ENCODE results near the gene ELL.
"Not testable (repeated sequence)": the region's sequence is repeated elsewhere in the genome, so short reads cannot be mapped to it uniquely, and the experiment has no call there.

The ELL gene

GRCh38 chr19:18521692-18522123, at the start of gene ELL:
Gene ELL (minus strand): TSS chr19:18522070. CDS start chr19:18522055, 15 bp downstream.
- no peak for DNase-seq (ENCODE audit: low spot score)

DNA sequence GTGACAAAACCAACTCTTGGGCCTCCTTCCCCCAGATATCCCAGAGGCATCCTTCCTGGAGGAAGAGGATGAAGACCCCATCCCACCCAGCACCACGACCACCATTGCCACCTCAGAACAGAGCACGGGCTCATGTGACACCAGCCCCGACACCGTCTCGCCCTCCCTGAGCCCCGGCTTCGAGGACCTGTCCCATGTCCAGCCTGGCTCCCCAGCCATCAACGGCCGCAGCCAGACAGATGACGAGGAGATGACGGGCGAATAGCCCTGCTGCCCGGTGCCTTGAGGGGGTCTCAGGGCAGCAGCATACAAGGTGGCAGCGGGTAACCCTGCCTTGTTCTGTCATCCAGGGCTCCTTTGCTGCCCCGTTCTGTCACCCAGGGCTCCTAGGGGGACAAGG, 46.5 kb upstream of the ELL start:
- no peak for DNase-seq (ENCODE audit: low spot score)

DNA sequence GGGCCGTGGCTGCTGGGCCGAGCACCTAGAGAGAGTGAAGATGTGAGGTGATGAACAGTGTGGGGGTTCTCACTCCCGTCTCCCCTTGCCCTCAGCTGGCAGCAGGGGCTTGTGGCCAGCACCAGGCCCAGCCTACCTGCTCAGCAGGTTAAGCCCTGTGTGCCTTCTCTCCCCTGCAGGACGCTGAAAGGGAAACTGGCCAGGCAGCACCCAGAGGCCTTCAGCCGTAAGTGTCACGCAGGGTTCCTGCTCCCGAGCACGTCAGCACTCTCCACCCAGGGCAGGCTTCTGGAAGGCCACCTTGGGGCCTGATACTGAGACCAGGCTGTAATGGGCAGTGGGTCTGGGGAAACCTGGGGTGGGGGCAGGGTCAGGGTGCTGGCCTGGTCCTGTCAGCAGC, 45.1 kb upstream of the ELL start:
- no peak for DNase-seq (ENCODE audit: low spot score)

DNA sequence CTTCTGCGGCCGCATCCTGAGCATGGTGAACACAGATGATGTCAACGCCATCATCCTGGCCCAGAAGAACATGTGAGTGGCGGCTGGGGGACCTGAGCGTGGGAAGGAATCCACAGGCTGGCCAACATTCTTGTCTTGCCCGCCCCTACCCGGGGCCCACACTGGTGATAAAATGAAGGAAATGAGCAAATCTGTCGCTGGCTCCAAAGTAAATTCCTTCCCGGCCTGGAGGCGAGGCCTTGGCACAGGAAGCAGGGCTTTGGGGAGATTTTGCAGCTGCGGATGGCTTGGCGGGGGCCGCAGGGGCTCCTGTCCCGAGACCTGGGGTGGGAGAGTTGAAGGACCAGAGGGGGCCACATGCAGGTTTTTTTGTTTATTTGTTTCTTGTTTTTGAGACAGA, 40.2 kb upstream of the ELL start:
- DNase-seq (ENCODE audit: low spot score) = no peak

GRCh38 chr19:18559685-18560084, 37.8 kb upstream of the ELL start:
- DNase-seq (ENCODE audit: low spot score) = no peak

GRCh38 chr19:18558604-18559003, 36.7 kb upstream of the ELL start:
- no peak for DNase-seq (ENCODE audit: low spot score)

DNA sequence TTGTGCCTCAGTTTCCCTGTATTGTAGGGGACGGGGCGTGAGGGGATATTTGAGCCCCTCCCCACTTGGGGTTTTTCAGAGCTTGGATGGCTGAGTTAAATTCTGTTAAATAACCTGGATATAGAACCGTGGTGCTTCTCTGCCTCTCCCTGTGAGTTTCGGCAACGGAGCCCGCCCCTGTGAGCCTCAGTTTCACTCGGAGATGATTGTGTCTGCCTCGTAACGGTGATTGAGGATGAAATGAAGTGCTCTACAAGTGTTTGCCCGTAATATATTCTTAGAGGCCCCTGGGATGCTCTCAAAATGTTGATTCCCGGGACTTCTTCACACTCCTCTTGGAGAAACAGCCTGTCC, 36.3 kb upstream of the ELL start:
- no peak for DNase-seq (ENCODE audit: low spot score)

DNA sequence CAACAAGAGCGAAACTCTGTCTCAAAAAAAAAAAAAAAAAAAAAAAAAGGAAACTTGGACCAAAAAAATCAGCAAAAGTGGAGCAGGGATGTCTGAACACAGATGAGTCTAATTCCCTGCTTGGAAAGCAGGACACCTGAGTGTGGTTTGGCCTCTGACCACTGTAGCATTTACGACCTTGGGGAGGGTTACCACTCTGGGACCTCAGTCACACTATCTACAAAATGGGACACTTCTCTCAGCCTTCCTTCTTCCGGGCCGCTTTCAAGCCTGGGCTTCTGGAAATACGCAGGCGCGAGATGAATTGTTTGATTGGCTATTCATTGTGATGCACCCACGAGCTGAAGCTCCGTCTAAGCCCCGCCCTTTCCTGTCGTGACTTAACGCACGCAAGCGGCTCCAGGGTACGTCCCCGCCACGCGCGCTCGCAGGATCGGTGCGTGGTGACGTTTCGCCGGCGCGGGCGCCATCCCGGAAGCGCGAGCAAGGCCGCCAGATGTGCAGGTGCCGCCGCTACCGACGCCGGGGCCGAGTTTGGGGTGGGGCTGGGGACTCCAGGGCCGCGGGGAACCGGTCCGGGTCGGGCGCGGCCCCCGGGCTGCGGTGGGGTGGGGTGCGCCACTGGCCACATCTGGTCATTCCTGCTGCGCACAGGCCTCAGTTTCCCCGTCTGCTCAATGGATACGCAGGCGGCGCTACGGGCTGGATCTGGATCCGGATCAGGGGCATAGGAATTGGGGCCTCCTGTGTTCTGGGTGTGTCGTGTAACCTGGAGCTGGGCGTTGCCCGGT, 35.7 kb upstream of the ELL start, which contains the start of gene KXD1:
Gene KXD1, plus strand, starts transcription at position 460 of the 791 bp plus-strand sequence. CDS start 4,187 bp downstream, outside the sequence.
- peak; percentile 95 for DNase-seq (ENCODE audit: low spot score)

DNA sequence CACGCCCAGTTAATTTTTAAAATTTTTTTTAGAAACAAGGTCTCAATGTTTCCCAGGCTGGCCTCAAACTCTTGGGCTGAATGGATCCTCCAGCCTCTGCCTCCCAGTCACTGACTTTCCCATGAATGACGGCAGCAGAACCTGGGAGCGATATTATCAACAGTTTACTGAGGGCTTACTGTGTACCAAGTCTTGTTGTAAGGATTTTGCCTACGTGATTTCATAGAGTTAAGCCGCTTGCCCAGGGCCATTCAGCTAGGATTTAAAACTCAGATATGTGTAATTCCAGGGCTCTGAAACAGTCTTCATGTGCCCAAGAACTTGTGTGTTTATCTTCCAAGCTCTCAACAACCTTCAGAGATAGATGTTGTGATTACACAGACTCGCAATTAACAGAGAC, 29.8 kb upstream of the ELL start:
- DNase-seq (ENCODE audit: low spot score) = no peak

DNA sequence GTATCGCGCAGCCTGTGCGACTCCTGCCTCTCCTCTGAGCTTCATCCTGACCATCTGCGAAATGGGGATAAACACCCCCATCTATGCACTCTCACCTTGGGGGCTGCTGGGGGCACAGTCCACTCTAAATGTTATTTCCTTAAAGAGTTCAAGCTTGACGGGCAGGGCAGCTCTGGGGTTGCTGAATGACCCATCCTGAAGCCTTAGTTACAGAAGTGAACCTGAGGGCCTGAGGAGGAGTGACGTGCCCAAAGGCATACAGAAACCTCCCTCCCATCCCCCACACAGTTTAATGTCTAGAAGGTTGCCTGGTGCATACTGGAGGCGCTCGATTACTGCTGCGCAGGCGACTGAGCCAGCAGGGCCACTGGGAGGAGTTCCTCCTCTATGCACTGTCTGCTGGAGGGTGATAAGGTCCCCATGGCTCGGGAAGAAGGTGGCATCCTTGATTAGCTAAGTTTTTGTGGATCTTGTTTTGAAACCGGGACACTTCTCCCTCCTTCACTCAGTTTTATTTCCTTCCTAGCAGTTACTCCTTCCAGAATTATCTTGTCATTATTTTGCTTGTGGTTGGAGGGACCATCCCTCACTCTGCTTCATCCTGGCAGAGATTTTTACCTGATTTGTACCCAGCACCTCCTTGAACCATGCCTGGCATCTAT, 22.1 kb upstream of the ELL start:
- DNase-seq (ENCODE audit: low spot score) = peak; percentile 67

DNA sequence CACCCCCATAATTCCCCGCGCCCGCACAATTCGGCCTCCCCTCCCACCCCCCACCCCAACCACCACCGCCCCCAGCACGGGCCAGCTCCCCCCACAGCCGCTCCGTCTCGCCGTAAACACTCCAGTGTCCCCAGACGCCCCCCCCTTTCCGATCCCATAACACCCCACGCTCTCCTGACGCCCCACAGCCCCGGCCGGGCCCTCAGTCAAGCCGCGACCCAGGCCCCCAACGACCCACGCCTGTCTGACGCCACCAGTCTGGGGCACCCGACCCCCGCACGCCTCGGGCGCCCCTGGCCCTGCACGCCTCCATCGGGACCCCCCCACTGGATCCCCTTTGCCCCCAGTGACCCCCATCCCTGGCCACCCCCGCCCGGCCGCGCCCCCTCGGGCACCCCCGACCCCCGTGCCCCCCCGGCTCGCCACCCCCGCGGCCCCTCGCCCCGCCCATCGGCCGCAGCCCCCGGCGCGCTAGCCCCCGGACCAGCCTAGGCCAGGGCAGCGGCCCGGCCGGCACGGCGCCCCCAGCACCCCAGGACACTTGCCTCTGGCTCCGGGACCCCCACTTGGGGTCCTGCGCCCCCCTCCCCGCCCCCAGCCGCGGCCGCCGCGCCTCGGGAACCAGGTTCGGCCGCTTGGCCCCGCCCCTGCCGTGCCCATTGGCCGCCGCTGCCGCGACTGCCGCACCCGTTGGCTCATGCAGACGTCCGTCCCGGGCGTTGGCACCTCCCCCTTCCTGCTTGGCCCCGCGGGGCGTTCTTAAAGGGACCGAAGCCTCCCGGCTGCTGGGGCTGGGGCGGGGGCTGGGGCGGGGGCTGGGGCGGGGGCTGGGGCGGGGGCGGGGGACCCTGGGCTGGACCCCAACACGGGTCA, 21.3 kb upstream of the ELL start, which contains the start of gene FKBP8:
Gene FKBP8, minus strand, starts transcription at position 633 of the 873 bp plus-strand sequence. CDS start 1,603 bp downstream, outside the sequence.
- peak; percentile 100 for DNase-seq (ENCODE audit: low spot score)

DNA sequence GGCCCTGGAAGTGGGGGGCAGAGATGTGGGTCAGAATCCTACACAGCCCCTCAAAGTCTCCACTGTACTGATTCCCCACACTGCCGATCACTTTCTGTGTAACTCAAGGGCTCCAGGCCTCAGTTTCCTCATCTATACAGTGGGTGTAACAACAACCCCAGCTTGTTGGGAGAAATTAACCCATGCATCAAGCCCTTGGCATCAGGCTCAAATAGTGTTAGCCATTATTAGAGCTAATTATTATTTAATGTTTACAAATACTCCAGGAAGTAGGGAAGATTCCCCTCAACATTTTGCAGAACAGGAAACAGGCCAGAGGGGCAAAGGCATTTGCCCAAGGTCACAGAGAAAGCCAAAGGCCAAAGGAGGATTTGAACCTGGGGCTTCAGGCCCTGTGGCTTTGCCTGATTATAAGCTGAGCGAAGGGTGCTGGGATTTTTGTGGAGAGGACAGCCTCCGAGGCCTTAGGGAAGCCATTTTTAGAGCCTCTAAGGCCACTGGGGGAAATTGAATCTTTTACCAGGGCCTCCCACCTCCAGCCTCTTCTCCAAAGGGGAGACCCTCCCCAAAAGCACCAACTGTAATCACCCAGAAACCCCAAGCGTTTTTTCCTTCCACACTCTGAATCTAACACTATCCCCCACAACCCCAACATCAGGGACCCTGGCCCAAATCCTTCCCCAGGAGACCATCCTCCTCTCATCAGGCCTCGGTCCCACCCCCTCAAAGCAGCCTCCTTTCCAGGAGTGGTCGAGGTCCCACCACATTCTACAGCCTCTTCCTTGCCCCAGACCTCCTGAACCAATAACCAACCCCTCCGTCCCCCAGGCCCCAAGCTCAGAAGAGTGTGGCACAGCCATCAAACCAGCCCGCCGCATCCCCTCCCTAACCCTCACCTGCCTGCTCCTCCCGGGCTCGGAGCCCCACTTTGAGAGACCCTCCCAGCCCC, 20.4 kb upstream of the ELL start:
- DNase-seq (ENCODE audit: low spot score) = peak; percentile 73

- DNase-seq (ENCODE audit: low spot score) = no peak
Measured at GRCh38 chr19:18541258-18541991, 19.6 kb upstream of the ELL start.

- DNase-seq (ENCODE audit: low spot score) = not testable (repeated sequence)
Measured at GRCh38 chr19:18540200-18540599, 18.3 kb upstream of the ELL start.

- DNase-seq (ENCODE audit: low spot score) = no peak
Measured at GRCh38 chr19:18539372-18539771, 17.5 kb upstream of the ELL start.

- no peak for DNase-seq (ENCODE audit: low spot score)
Measured at GRCh38 chr19:18538115-18538514, 16.2 kb upstream of the ELL start.

GRCh38 chr19:18537431-18537830, 15.6 kb upstream of the ELL start:
- DNase-seq (ENCODE audit: low spot score) = no peak

GRCh38 chr19:18536475-18536874, 14.6 kb upstream of the ELL start:
- DNase-seq (ENCODE audit: low spot score) = no peak

DNA sequence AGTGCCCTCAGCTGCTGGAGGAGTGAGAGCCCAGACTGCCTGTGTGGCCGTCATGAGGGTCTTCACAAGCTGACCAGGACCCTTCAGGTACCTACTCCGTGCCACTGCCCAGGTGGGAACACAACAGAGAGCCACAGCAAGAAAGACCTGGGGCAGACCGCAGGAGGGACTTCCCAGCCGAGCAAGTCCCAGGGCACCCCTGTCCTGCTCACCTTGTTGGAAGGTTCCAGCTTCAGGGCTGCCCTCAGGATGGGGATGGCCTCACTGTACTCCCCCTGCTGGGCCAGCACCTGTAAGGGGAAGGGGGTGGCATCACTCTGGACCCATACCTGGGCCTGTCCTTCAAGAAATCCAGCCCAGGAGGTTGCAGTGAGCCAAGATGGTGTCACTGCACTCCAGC, 11.2 kb upstream of the ELL start:
- DNase-seq (ENCODE audit: low spot score) = no peak

DNA sequence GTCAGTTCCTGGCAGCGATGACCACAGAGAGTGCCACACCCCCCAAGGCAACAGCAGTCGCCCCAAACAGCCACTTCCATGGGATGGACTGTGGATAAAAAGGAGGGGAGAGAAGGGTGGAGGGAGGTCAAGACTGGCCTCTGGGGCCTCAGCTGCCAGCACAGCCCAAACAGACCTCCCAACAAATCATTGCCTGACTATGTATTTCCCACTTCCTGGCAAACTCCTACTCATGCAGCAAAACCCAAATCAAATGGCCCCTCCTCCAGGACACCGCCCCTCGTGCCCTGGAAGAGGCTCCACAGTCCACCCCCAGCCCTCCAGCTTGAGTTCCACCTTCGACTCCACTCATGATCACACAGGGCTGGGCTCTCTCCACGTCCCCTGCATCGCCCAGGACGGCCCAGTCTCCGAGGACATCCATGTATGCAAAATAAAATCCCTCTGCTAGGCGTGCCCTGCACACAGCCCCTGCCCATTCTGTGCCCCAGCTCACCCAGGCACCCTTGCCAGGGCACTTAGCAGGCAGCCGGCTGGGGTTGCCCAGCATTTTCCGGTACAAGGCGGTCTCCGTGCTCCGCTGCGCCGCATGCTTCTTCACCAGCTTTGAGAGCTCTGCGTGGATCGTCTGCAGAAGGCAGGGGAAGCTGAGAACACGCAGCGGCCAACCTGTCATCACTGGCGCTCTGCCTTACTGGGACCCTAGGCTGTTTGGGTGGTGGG, 10.5 kb upstream of the ELL start:
- no peak for DNase-seq (ENCODE audit: low spot score)
